Stimulated activated CD4-positive, alpha-beta T cell treated with anti-CD3 and anti-CD28 coated beads, Interleukin-4, amount 100 ng/mL, for 1 hour (primary cell): ENCODE data around the gene GSTA3.

Source experiments
- DNase-seq: peaks from one replicate; pipeline ENCODE4 v3.0.0-alpha.2; 2020

The GSTA3 gene

DNA sequence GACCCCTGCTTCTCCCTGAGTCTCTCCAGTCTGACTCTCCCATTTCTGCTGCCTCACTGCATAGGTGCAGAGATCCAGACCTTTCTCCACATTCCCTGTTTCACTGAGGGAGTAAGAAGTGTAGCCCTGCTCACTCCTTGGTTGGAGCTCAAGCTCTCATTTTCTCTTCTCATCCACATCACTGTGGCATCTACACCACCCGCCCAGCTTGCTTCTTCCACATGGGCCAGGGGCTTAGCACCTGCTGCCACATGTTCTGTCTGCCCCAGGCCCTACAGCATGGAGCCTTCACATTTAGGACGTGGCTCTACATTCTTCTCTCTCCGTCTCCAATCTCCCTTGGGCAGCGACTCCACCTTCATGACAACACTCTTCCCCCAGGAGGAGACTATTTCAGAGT, 60.4 kb downstream of the GSTA3 start:
- DNase-seq: no peak
